DOHH2 (cell line): ENCODE results near the gene MMP8.

Source experiments
- H3F3A ChIP-seq: fragments of 200-600 bp; sonication (generic), shearing (Covaris generic); 2 replicates; pipeline ENCODE4 v1.6.0; 2016; ENCODE audit warnings: antibody characterized with exemption, mild to moderate bottlenecking; ENCODE audit not compliant: control insufficient read depth, insufficient read depth
- H3K27ac ChIP-seq: fragments of 200-600 bp; sonication (generic); 2 replicates; pipeline ENCODE4 v1.5.1; 2014; ENCODE audit warnings: low read depth, mild to moderate bottlenecking, low read length, moderate library complexity
- H3K27me3 ChIP-seq: fragments of 200-600 bp; sonication (generic); 2 replicates; pipeline ENCODE4 v1.6.1; 2014; ENCODE audit warnings: mild to moderate bottlenecking, low read length, mixed read lengths; ENCODE audit not compliant: control insufficient read depth
- H3K36me3 ChIP-seq: fragments of 200-600 bp; sonication (generic); 2 replicates; pipeline ENCODE4 v1.6.1; 2014; ENCODE audit warnings: mild to moderate bottlenecking, low read length, moderate library complexity, mixed read lengths; ENCODE audit not compliant: control insufficient read depth
- H3K4me1 ChIP-seq: fragments of 200-600 bp; sonication (generic); 2 replicates; pipeline ENCODE4 v1.6.1; 2014; ENCODE audit warnings: mild to moderate bottlenecking, low read length, mixed read lengths; ENCODE audit not compliant: control insufficient read depth
- H3K4me2 ChIP-seq: fragments of 200-600 bp; sonication (generic); 2 replicates; pipeline ENCODE4 v1.6.0; 2014; ENCODE audit warnings: mild to moderate bottlenecking, low read length, moderate library complexity
- H3K4me3 ChIP-seq: fragments of 200-600 bp; sonication (generic); 2 replicates; pipeline ENCODE4 v1.5.1; 2014; ENCODE audit warnings: mild to moderate bottlenecking, low read length, mixed read lengths
- H3K79me2 ChIP-seq: fragments of 200-600 bp; sonication (generic); 2 replicates; pipeline ENCODE4 v1.6.1; 2014; ENCODE audit warnings: mild to moderate bottlenecking, low read length, mixed read lengths; ENCODE audit not compliant: control insufficient read depth
- H3K9me2 ChIP-seq: fragments of 200-600 bp; sonication (generic); replicated peaks from 2 replicates; pipeline ENCODE4 v1.6.1; 2014; ENCODE audit warnings: mild to moderate bottlenecking, low read length, mixed read lengths; ENCODE audit not compliant: control insufficient read depth
- H3K9me3 ChIP-seq: fragments of 200-600 bp; sonication (generic); 2 replicates; pipeline ENCODE4 v1.6.1; 2014; ENCODE audit warnings: antibody characterized with exemption, low read length, mixed read lengths; ENCODE audit not compliant: control insufficient read depth, insufficient read depth
- H4K20me1 ChIP-seq: fragments of 200-600 bp; sonication (generic); 2 replicates; pipeline ENCODE4 v1.6.0; 2014; ENCODE audit warnings: low read depth, mild to moderate bottlenecking, antibody characterized with exemption, low read length, moderate library complexity; ENCODE audit not compliant: control insufficient read depth, insufficient read depth
- CTCF ChIP-seq: fragments of 200-600 bp; sonication (generic); IDR thresholded peaks from one replicate; pipeline ENCODE4 v1.5.1; 2014; ENCODE audit warnings: antibody characterized with exemption, mild to moderate bottlenecking, low read depth, low read length; ENCODE audit not compliant: poor library complexity, severe bottlenecking
- EZH2phosphoT487 ChIP-seq: fragments of 200-600 bp; sonication (generic); IDR thresholded peaks from 2 replicates; pipeline ENCODE4 v1.6.1; 2017; ENCODE audit warnings: borderline replicate concordance, mild to moderate bottlenecking, antibody characterized with exemption, low read length, moderate library complexity, mixed read lengths

Gene MMP8

GRCh38 chr11:102727890-102728289 lies 3.1 kb upstream of the MMP8 start:
- H3K79me2 ChIP-seq, result no peaks in the 10 kb centered on the region
- no peaks in the 10 kb centered on the region for H3K27me3 ChIP-seq
- H3K36me3 ChIP-seq, result no peaks in the 10 kb centered on the region
- H3K9me2 ChIP-seq, result no peaks in the 10 kb centered on the region
- TF ChIP-seq CTCF (no peak), EZH2phosphoT487 (no peak)
- H3K4me2 ChIP-seq, result no peak overlapping the region
- H3K27ac ChIP-seq, result no peak overlapping the region
- no peaks in the 10 kb centered on the region for H3F3A ChIP-seq
- H3K9me3 ChIP-seq, result no peaks in the 10 kb centered on the region
- H4K20me1 ChIP-seq, result no peaks in the 10 kb centered on the region
- H3K4me3 ChIP-seq, result no peak overlapping the region
- no peaks in the 10 kb centered on the region for H3K4me1 ChIP-seq

- Histone ChIP-seq H3K27ac (no peak overlapping the region), H3K4me2 (no peak overlapping the region), H3K36me3 (no peaks in the 10 kb centered on the region), H3K27me3 (no peaks in the 10 kb centered on the region; the same call in 1 of the 2 replicates), H4K20me1 (no peaks in the 10 kb centered on the region), H3K4me1 (no peaks in the 10 kb centered on the region), H3K9me2 (no peaks in the 10 kb centered on the region), H3K79me2 (no peaks in the 10 kb centered on the region), H3K4me3 (no peak overlapping the region), H3K9me3 (no peaks in the 10 kb centered on the region), H3F3A (no peaks in the 10 kb centered on the region)
- TF ChIP-seq CTCF, result no peak
- TF ChIP-seq EZH2phosphoT487, result no peak
Observed at GRCh38 chr11:102722821-102723220, 1.9 kb downstream of the MMP8 start.

GRCh38 chr11:102719620-102720277 lies 5.0 kb downstream of the MMP8 start:
- Histone ChIP-seq H3K27ac (no peak overlapping the region), H3K4me2 (no peak overlapping the region), H3K27me3 (peaks cover 3% of the 10 kb centered on the region; the same call in 1 of the 2 replicates), H3K79me2 (no peaks in the 10 kb centered on the region), H3K4me1 (0 out of 2 replicates have a peak, but pooled peaks cover 5% of the 10 kb centered on the region), H3K36me3 (no peaks in the 10 kb centered on the region), H3K9me3 (no peaks in the 10 kb centered on the region), H4K20me1 (no peaks in the 10 kb centered on the region), H3K4me3 (no peak overlapping the region), H3F3A (no peaks in the 10 kb centered on the region), H3K9me2 (no peaks in the 10 kb centered on the region)
- no peak for TF ChIP-seq CTCF
